ENCODE measurements around the gene VGLL3.
A peak's percentile ranks its signal among the peaks of the same experiment; 100 is the strongest.
"Not testable (repeated sequence)": the region's sequence is repeated elsewhere in the genome, so short reads cannot be mapped to it uniquely, and the experiment has no call there.

VGLL3 gene

GRCh38 chr3:86989611-86990010 is 1.3 kb downstream of the VGLL3 start:
- no peak for DNase-seq (ENCODE audit: low spot score)

GRCh38 chr3:86989006-86989405 is 1.9 kb downstream of the VGLL3 start:
- no peak for DNase-seq (ENCODE audit: low spot score)

- no peak for DNase-seq (ENCODE audit: low spot score)
Observed at GRCh38 chr3:86988235-86988634, 2.7 kb downstream of the VGLL3 start.

GRCh38 chr3:86987421-86987715 is 3.6 kb downstream of the VGLL3 start:
- no peak for DNase-seq (ENCODE audit: low spot score)

- no peak for DNase-seq (ENCODE audit: low spot score)
Observed at GRCh38 chr3:86986671-86987420, 4.1 kb downstream of the VGLL3 start.

GRCh38 chr3:86985181-86985826 is 5.6 kb downstream of the VGLL3 start:
- no peak for DNase-seq (ENCODE audit: low spot score)

- no peak for DNase-seq (ENCODE audit: low spot score)
Observed at GRCh38 chr3:86984271-86984670, 6.7 kb downstream of the VGLL3 start.

GRCh38 chr3:86982883-86983282 is 8.1 kb downstream of the VGLL3 start:
- no peak for DNase-seq (ENCODE audit: low spot score)

GRCh38 chr3:86978111-86978551 is 12.8 kb downstream of the VGLL3 start:
- no peak for DNase-seq (ENCODE audit: low spot score)

- DNase-seq (ENCODE audit: low spot score) = no peak
Observed at GRCh38 chr3:86976219-86976618, 14.7 kb downstream of the VGLL3 start.

- not testable (repeated sequence) for DNase-seq (ENCODE audit: low spot score)
Observed at GRCh38 chr3:86974177-86974576, 16.8 kb downstream of the VGLL3 start.

- DNase-seq (ENCODE audit: low spot score) = no peak
Observed at GRCh38 chr3:86973440-86973839, 17.5 kb downstream of the VGLL3 start.

- peak; percentile 39 for DNase-seq (ENCODE audit: low spot score)
Observed at GRCh38 chr3:86969500-86970189, 21.3 kb downstream of the VGLL3 start.

GRCh38 chr3:86968244-86968932 is 22.6 kb downstream of the VGLL3 start:
- DNase-seq (ENCODE audit: low spot score) = no peak

GRCh38 chr3:86967062-86967461 is 23.9 kb downstream of the VGLL3 start:
- no peak for DNase-seq (ENCODE audit: low spot score)

- DNase-seq (ENCODE audit: low spot score) = no peak
Observed at GRCh38 chr3:86965166-86965565, 25.8 kb downstream of the VGLL3 start.

- no peak for DNase-seq (ENCODE audit: low spot score)
Observed at GRCh38 chr3:86963611-86964010, 27.3 kb downstream of the VGLL3 start.

- no peak for DNase-seq (ENCODE audit: low spot score)
Observed at GRCh38 chr3:86961297-86961696, 29.7 kb downstream of the VGLL3 start.

GRCh38 chr3:86960550-86960949 is 30.4 kb downstream of the VGLL3 start:
- DNase-seq (ENCODE audit: low spot score) = no peak

GRCh38 chr3:86958534-86958933 is 32.4 kb downstream of the VGLL3 start:
- DNase-seq (ENCODE audit: low spot score) = no peak

GRCh38 chr3:86954747-86955146 is 36.2 kb downstream of the VGLL3 start:
- DNase-seq (ENCODE audit: low spot score) = no peak

- DNase-seq (ENCODE audit: low spot score) = no peak
Observed at GRCh38 chr3:86954226-86954625, 36.7 kb downstream of the VGLL3 start.

- no peak for DNase-seq (ENCODE audit: low spot score)
Observed at GRCh38 chr3:86951322-86951721, 39.6 kb downstream of the VGLL3 start.

All from SW480 (cell line).